H9 (cell line): ENCODE measurements around the gene R3HDML. TPM values are rescaled to one million over a fixed set of nuclear protein-coding genes. Genes with fewer than 3 reads are reported as not detected.

Source experiments
- DNase-seq: peaks from one replicate; pipeline ENCODE4 v3.0.0-alpha.2; 2017
- H2AFZ ChIP-seq: one replicate; pipeline ENCODE4 v1.6.1; 2013; ENCODE audit warnings: mild to moderate bottlenecking, low read length, control low read depth, moderate library complexity
- H2AK5ac ChIP-seq: 2 replicates; pipeline ENCODE4 v1.6.1; 2013; ENCODE audit warnings: low read length, control low read depth, mixed read lengths; ENCODE audit not compliant: insufficient read length
- H2BK120ac ChIP-seq: one replicate; pipeline ENCODE4 v1.6.1; 2013; ENCODE audit warnings: low read depth, mild to moderate bottlenecking, low read length, control low read depth, inconsistent platforms; ENCODE audit not compliant: poor library complexity, severe bottlenecking
- H2BK12ac ChIP-seq: 2 replicates; pipeline ENCODE4 v1.6.1; 2013; ENCODE audit warnings: low read length, control low read depth, mixed read lengths, low read depth; ENCODE audit not compliant: insufficient read length
- H2BK15ac ChIP-seq: 2 replicates; pipeline ENCODE4 v1.6.1; 2013; ENCODE audit warnings: low read depth, low read length, control low read depth
- H2BK20ac ChIP-seq: one replicate; pipeline ENCODE4 v1.6.1; 2013; ENCODE audit warnings: low read depth, mild to moderate bottlenecking, low read length, control low read depth, inconsistent platforms; ENCODE audit not compliant: poor library complexity, severe bottlenecking
- H2BK5ac ChIP-seq: 2 replicates; pipeline ENCODE4 v1.6.1; 2013; ENCODE audit warnings: low read length, control low read depth, mixed read lengths; ENCODE audit not compliant: insufficient read length
- H3K14ac ChIP-seq: 2 replicates; pipeline ENCODE4 v1.6.1; 2013; ENCODE audit warnings: low read length, control low read depth; ENCODE audit not compliant: insufficient read depth
- H3K18ac ChIP-seq: 2 replicates; pipeline ENCODE4 v1.6.1; 2013; ENCODE audit warnings: low read depth, mild to moderate bottlenecking, mixed read lengths, low read length, control low read depth; ENCODE audit not compliant: insufficient read length
- H3K23ac ChIP-seq: 2 replicates; pipeline ENCODE4 v1.6.1; 2013; ENCODE audit warnings: low read length, control low read depth, mixed read lengths, low read depth; ENCODE audit not compliant: insufficient read length
- H3K23me2 ChIP-seq: 2 replicates; pipeline ENCODE4 v1.6.1; 2013; ENCODE audit warnings: low read depth, mild to moderate bottlenecking, mixed read lengths, low read length, control low read depth; ENCODE audit not compliant: insufficient read length, poor library complexity, severe bottlenecking
- H3K27ac ChIP-seq: 2 replicates; pipeline ENCODE4 v1.5.1; 2013; ENCODE audit warnings: low read length, control low read depth, mixed read lengths, low read depth; ENCODE audit not compliant: insufficient read length
- H3K27me3 ChIP-seq: 2 replicates; pipeline ENCODE4 v1.6.1; 2013; ENCODE audit warnings: low read length, control low read depth, inconsistent platforms; ENCODE audit not compliant: insufficient read depth
- H3K4ac ChIP-seq: 2 replicates; pipeline ENCODE4 v1.6.1; 2013; ENCODE audit warnings: low read depth, mild to moderate bottlenecking, control low read depth, inconsistent platforms, low read length, moderate library complexity
- H3K4me1 ChIP-seq: 2 replicates; pipeline ENCODE4 v1.6.1; 2013; ENCODE audit warnings: low read length, control low read depth, inconsistent platforms; ENCODE audit not compliant: insufficient read depth
- H3K4me2 ChIP-seq: 2 replicates; pipeline ENCODE4 v1.6.1; 2013; ENCODE audit warnings: low read length, control low read depth, mixed read lengths; ENCODE audit not compliant: insufficient read length, insufficient read depth
- H3K56ac ChIP-seq: 2 replicates; pipeline ENCODE4 v1.6.1; 2013; ENCODE audit warnings: low read depth, mild to moderate bottlenecking, mixed read lengths, low read length, control low read depth; ENCODE audit not compliant: insufficient read length
- H3K79me1 ChIP-seq: 2 replicates; pipeline ENCODE4 v1.6.1; 2013; ENCODE audit warnings: low read depth, mild to moderate bottlenecking, moderate library complexity, low read length, control low read depth, inconsistent platforms; ENCODE audit not compliant: insufficient read depth, poor library complexity, severe bottlenecking
- H3K79me2 ChIP-seq: 2 replicates; pipeline ENCODE4 v1.6.1; 2013; ENCODE audit warnings: low read length, control low read depth, inconsistent platforms; ENCODE audit not compliant: insufficient read depth
- H3K9ac ChIP-seq: 2 replicates; pipeline ENCODE4 v1.6.1; 2013; ENCODE audit warnings: low read length, control low read depth, mixed read lengths; ENCODE audit not compliant: insufficient read length; ENCODE audit errors: extremely low read depth
- H3K9me3 ChIP-seq: one replicate; pipeline ENCODE4 v1.6.1; 2013; ENCODE audit warnings: low read depth, low read length, inconsistent platforms; ENCODE audit not compliant: control insufficient read depth
- H3T11ph ChIP-seq: one replicate; pipeline ENCODE4 v1.6.1; 2013; ENCODE audit warnings: mild to moderate bottlenecking, low read length, control low read depth, inconsistent platforms
- H4K20me1 ChIP-seq: one replicate; pipeline ENCODE4 v1.6.1; 2013; ENCODE audit not compliant: control insufficient read depth, insufficient read length, insufficient read depth
- H4K5ac ChIP-seq: 2 replicates; pipeline ENCODE4 v1.6.1; 2013; ENCODE audit warnings: low read depth, mild to moderate bottlenecking, mixed read lengths, low read length, control low read depth; ENCODE audit not compliant: insufficient read length
- H4K8ac ChIP-seq: replicated peaks from 2 replicates; pipeline ENCODE4 v1.6.1; 2013; ENCODE audit warnings: low read length, control low read depth, mixed read lengths, low read depth; ENCODE audit not compliant: insufficient read length
- H4K91ac ChIP-seq: 2 replicates; pipeline ENCODE4 v1.6.1; 2013; ENCODE audit warnings: low read depth, mild to moderate bottlenecking, moderate library complexity, mixed read lengths, low read length, control low read depth; ENCODE audit not compliant: insufficient read length
- H3K27ac Mint-ChIP-seq, 3 experiments: 2 replicates in 2 of 3; 3 replicates in 1 of 3; pipeline ENCODE4 v1.8.0; 2020 to 2021; ENCODE audit warnings: mixed read lengths in 3 of 3, mild to moderate bottlenecking in 1 of 3, moderate library complexity in 1 of 3
- H3K27me3 Mint-ChIP-seq: 2 replicates; pipeline ENCODE4 v1.8.0; 2021; ENCODE audit warnings: low read depth, mild to moderate bottlenecking, moderate library complexity, mixed read lengths
- H3K36me3 Mint-ChIP-seq, 3 experiments: 2 replicates in 2 of 3; 3 replicates in 1 of 3; pipeline ENCODE4 v1.8.0; 2020 to 2021; ENCODE audit warnings: low read depth in 3 of 3, mixed read lengths in 3 of 3; ENCODE audit not compliant: insufficient read depth in 1 of 3
- H3K4me1 Mint-ChIP-seq, 2 experiments: 2 replicates each; pipeline ENCODE4 v1.8.0; 2020; ENCODE audit warnings: mixed read lengths in 2 of 2
- H3K4me3 Mint-ChIP-seq, 2 experiments: 2 replicates in 1 of 2; 3 replicates in 1 of 2; pipeline ENCODE4 v1.8.0; 2020 to 2021; ENCODE audit warnings: mild to moderate bottlenecking in 2 of 2, mixed read lengths in 2 of 2, moderate library complexity in 1 of 2
- H3K9me3 Mint-ChIP-seq, 2 experiments: 2 replicates in 1 of 2; 3 replicates in 1 of 2; pipeline ENCODE4 v1.8.0; 2020; ENCODE audit warnings: mild to moderate bottlenecking in 2 of 2, mixed read lengths in 2 of 2, moderate library complexity in 1 of 2
- CTCF ChIP-seq: fragments of 200-600 bp; sonication (generic); conservative IDR thresholded peaks from 3 replicates; pipeline ENCODE4 v1.8.0; 2021; ENCODE audit warnings: antibody characterized with exemption, mild to moderate bottlenecking
- WGBS: extraction: QIAGEN DNeasy Blood & Tissue Kit; methylation state at CpG from one replicate; pipeline ENCODE4 v1.1.7; 2013; ENCODE audit warnings: missing lambda C conversion rate, low lambda C conversion rate, mixed read lengths; ENCODE audit not compliant: insufficient read length; ENCODE audit errors: extremely low coverage; 5-methylcytosine and 5-hydroxymethylcytosine counted together
- total RNA-seq: library from RNA; stranded (reverse); gene quantifications from 2 replicates; pipeline ENCODE4 v1.2.1, GENCODE V29; 2021

R3HDML gene
- total RNA-seq, 1 experiment from 2014 or later: not detected

- no peak overlapping the region for H3K9ac ChIP-seq
- H2BK12ac ChIP-seq: no peak overlapping the region
- H4K20me1 ChIP-seq: no peaks in the 10 kb centered on the region
- no peak overlapping the region for H2AFZ ChIP-seq
- no peaks in the 10 kb centered on the region for H3K36me3 Mint-ChIP-seq
- peaks cover 3 to 5% of the 10 kb centered on the region in 2 experiments; a peak in 3 of 4 replicates for H3K4me1 Mint-ChIP-seq
- H3K4me3 Mint-ChIP-seq: no peak overlapping the region
- H3K27me3 Mint-ChIP-seq: peaks cover 4% of the 10 kb centered on the region; the same call in 1 of the 2 replicates
- no peak overlapping the region for H4K5ac ChIP-seq
- no peak overlapping the region for H3K4me2 ChIP-seq
- H3K27me3 ChIP-seq: no peaks in the 10 kb centered on the region
- no peak overlapping the region for H3K56ac ChIP-seq
- H2BK5ac ChIP-seq: no peak overlapping the region
- H3K23me2 ChIP-seq: no peaks in the 10 kb centered on the region
- no peak overlapping the region for H3K27ac Mint-ChIP-seq
- H2AK5ac ChIP-seq: no peak overlapping the region
- no peak overlapping the region for H2BK20ac ChIP-seq
- no peak overlapping the region for H2BK120ac ChIP-seq
- no peak overlapping the region for H3K23ac ChIP-seq
- TF ChIP-seq CTCF: no peak
- no peaks in the 10 kb centered on the region for H3K9me3 Mint-ChIP-seq
- no peaks in the 10 kb centered on the region for H3K9me3 ChIP-seq
- H4K91ac ChIP-seq: no peak overlapping the region
- no peaks in the 10 kb centered on the region for H3K79me1 ChIP-seq
- WGBS: no CpG with 5 or more reads among the region's 12 CpGs
- DNase-seq: no peak
- no peak overlapping the region for H3K27ac ChIP-seq
- H2BK15ac ChIP-seq: no peak overlapping the region
- H3T11ph ChIP-seq: no peak overlapping the region
- H4K8ac ChIP-seq: no peak overlapping the region
- no peak overlapping the region for H3K18ac ChIP-seq
- H3K14ac ChIP-seq: no peak overlapping the region
- no peaks in the 10 kb centered on the region for H3K79me2 ChIP-seq
- H3K4ac ChIP-seq: no peak overlapping the region
- H3K4me1 ChIP-seq: no peaks in the 10 kb centered on the region
These were observed 6.4 kb downstream of the R3HDML start for GRCh38 chr20:44343162-44343675.
